GM20431 (cell line): Measurements from ENCODE around the gene COPG1.

ENCODE experiments used
- in situ Hi-C: fragments of 300-500 bp; cut with MseI, MboI; formaldehyde crosslinking; loops from one replicate; pipeline ENCODE4 v1.15.0; 2020; ENCODE audit warnings: low sequenced_read_pairs; ENCODE audit not compliant: unreplicated experiment

The COPG1 gene

DNA sequence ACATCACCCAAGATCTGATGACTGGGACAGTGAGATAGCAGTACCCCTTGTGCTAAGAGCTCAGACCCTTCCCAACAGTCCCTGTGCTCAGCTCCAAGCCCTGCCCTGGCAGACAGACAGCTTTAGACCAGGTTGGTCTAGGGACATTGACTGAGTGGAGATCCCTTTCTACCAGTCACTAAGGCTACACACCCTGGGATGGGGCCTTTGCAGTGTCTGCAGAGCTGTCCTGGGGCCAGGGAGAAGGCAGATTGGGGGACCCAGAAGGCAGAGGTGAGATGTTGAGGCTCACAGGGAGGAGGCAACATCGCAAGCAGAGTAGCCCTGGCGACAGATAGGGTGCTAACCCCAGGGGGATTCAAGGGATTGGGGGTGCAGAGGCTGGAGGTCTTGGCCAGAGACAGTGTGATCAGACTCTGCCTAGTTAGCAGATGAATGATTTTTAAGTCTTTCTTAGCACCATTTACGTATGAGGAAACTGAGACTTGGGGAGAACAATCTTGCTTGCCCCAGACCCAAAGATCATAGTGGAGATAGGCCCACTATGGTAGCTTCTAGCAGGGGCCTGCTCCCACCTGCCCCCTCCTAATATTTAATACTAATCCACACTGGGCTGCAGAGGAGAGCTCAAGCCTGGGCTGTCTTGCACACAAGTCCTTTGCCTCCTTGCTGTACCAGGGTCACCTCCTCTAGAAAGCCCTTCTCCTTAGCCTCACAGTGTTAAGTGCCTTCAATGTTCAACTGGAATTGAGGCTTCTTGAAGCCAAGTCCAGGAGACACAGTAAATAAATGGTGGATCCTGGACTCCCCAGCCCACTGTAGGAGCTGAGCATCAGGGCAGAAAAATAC lies 61.9 kb downstream of the COPG1 start:
- in situ Hi-C loops, result no loop called here

GRCh38 chr3:129312021-129312639 lies 62.7 kb downstream of the COPG1 start:
- in situ Hi-C loops, result no loop called here

- in situ Hi-C loops, result no loop called here
Measured at GRCh38 chr3:129312671-129313414, 63.4 kb downstream of the COPG1 start.

- in situ Hi-C loops, result no loop called here
Measured at GRCh38 chr3:129313415-129313664, 63.9 kb downstream of the COPG1 start.

DNA sequence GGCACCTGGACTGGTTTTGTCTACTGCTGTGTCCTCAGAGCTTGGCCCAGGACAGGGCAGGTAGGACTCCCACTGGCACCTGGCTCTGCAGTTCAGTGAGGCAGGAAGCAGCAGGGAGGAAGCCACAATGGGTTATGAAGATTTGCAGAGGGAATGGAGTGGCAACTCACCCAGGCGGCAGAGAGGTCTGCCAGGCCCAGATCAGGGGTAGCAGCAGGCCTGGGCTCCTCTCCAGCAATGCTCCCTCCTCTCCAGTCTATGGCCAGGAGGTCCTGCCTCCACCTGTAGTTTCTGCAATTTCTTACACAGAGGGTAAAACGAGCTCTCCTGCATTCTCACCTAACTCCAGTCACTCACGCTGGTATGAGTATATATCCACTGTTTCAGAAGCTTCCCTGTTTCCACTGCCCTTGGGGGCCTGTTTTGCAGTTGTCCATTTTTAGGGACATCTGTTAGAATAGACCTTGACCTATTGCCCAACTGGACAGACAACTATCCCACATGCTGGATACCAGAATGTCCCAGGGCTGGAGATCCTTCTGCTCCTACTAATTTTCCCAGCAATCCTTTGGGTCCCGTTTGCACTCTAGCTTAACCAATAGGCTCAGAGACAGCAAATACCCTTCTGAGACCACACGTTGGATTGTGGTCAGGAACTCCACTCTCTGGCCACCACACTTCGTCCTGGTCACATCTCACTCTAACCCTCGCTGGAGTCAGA lies 64.4 kb downstream of the COPG1 start:
- in situ Hi-C loops, result no loop called here

DNA sequence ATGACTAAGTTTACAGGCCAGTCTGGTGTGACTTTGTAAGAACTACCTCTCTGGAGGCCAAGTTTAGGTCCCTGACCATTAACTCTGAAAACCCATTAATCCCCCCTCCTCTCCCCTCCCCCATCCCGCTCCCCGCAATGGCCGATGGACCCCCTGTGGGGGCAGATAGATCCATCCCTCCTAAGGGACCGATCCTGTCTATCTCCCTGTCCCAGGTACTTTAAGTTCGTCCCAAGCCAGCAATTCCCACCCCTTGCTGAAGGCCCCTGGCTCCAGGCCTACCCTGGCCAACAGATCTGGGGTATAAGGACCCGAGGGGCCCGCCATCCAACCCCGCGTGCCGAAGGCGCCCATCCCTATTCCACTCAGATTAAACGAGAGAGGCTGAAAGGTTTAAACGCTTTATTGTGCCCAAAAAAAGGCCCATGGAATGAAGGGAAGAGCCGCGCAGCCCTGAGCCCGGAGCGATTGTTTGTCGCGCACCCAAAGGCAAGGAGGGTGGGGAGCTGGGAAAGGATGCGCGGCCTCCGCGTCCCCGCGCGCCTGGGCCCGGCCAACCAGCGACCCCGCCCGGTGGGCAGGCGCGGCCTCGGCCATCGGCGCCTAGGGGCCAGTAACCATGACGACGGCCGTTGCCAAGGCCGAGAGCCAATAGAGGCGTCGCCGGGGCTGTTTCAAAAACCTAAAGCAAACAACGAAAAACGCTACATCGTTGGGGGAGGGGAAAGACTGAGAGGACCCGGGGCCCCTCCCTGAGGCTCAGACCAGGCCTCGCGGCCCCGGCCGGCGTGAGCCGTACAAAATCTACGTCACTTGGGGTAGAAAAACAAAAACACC lies 65.2 kb downstream of the COPG1 start:
- in situ Hi-C loops, result no loop called here

- in situ Hi-C loops, result no loop called here
Measured at GRCh38 chr3:129315223-129315997, 66.0 kb downstream of the COPG1 start.

GRCh38 chr3:129315998-129316247 lies 66.5 kb downstream of the COPG1 start:
- in situ Hi-C loops, result no loop called here

GRCh38 chr3:129316248-129317013 lies 67.0 kb downstream of the COPG1 start:
- in situ Hi-C loops, result no loop called here

DNA sequence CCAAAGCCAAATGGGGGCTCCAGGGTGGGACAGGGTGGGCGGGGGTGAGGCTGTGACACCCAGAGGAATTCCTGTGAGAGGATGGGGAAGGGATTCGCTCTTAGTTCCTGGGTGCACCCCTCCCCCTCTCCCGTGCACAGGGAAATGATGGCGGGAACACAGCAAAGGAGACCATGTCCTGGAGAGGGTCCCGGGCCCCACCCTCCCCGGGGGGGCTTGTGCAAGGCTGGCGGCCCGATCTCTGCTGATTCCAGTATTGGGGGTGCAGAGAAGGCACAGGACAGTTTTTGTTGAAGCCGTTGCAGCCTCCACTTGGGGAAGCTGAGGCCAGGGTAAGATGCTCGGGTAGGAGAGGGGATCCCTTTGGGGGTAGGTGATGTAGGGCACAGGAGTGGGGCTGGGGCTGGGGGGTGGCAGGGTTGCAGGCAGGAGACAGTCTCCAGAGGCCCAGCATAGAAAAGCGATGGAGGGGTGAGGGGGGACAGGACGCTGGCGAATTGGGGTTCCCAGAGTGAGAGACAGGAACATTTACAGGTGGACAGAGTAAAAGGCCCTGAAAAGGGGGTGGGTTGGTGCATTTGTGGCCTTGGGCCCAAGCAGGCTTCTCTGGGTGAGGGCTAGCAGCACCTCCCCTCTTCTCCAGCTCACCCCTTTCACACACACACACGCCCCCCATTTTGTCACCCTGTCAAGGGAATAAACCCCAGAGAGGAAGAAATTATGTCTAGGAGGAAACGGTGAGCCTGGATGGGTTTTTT lies 67.8 kb downstream of the COPG1 start:
- in situ Hi-C loops, result no loop called here

- in situ Hi-C loops, result no loop called here
Measured at GRCh38 chr3:129317848-129318247, 68.4 kb downstream of the COPG1 start.

DNA sequence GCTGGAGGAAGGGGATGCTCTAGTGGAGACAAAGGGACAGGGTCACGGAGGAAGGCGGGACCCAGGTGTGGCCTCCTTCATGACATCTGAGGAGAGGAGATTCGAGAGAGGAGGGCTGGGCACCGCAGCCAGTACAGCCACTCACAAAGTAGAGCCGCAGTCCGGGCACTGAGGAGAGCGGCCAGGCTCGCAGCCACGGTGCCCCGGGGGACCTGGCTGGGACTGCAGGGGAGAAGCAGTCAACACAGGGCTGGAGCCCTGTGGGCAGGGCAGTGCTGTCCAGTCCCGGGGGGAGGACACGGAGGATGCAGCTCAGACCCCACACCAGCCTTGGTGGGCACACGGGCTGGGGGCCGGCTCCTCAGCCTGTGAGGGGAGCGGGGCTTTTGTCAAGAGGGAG lies 69.5 kb downstream of the COPG1 start:
- in situ Hi-C loops, result no loop called here

DNA sequence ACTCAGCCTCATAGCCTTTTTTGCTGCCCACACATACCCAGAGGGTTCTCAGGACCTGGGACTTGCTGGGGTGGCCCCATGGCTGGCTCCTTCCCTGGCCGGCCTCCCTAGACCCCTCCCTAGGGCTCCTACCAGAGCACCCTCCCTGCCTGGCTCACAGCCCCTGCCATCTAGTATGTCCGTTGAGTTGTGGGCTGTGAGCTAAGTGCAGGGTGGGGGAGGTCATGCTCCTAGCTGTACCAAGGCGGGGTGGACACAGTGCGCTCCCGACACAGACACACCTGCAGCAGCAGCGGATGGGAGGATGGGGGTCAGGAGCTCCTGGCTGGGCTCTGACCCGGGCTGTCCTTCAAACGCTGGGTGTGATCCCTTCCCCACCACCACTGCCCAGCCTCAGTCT lies 70.9 kb downstream of the COPG1 start:
- in situ Hi-C loops, result no loop called here

DNA sequence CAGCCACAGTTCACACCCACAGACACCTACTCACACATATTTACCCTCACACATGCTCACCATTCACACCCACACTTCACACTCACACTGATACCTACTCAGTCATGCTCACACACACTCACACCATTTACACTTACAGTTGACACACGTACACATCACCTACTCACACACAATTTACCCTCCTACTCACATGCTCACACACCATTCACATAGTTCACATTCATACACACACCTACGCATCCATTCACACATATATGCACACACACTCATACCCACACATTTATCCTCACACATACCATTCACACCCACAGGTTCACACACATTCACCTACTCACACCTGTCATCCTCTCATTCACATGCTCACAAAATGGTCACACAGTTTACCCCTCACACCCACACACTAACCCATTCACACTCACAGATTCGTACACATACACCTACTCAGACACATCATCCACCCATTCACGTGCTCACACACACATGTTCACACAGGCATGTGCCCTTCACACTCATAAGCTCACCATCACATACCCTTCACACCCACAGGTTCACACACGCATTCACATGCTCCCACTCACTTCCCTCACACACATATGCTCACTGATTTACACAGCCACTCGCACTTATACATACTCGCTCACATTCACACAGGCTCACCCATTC lies 71.5 kb downstream of the COPG1 start:
- in situ Hi-C loops, result no loop called here

GRCh38 chr3:129321887-129322286 lies 72.5 kb downstream of the COPG1 start:
- in situ Hi-C loops, result no loop called here

DNA sequence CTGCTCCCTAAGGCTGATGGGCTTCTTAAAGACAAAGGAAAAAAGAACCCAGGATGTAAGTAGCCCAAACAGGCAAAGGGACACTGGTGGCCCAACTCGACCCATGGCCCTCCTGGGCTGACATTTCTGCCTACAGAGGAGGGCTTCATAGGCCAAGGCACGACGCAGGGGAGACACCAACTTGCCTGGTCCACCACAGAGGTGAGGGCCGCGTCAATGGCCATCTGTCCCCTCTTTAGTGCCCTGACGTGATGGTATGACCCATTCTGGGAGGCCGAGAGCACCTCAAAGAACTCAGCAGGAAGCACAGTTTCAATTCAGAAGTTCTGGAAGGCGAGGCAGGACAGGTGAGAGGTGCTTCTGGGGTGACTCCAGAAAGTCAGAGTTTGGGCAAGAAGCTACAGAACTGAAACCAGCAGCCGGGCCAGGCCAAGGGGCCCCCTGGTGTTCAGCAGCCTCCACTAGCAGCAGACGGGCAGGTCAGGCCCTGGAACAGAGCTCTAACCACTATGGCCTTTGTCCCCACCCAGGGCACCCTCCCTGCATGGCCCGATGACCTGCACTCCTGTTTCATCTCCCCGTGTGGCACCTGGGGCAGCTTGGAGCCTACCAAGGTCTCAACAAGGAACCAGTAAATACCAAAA lies 74.4 kb downstream of the COPG1 start:
- in situ Hi-C loops, result no loop called here

- in situ Hi-C loops, result no loop called here
Measured at GRCh38 chr3:129324855-129325254, 75.4 kb downstream of the COPG1 start.
